HFF-Myc (cell line): ENCODE measurements around the gene RCAN2.

Experiments
- DNase-seq: peaks from one replicate; pipeline ENCODE4 v3.0.0-alpha.2; 2011; ENCODE audit warnings: low read depth; ENCODE audit errors: extremely low read depth
- H3K4me3 ChIP-seq: replicated peaks from 2 replicates; pipeline ENCODE4 v1.5.1; 2011; ENCODE audit warnings: low read depth, mild to moderate bottlenecking, control low read depth, low read length
- TF ChIP-seq, protein P1 (sequence below): IDR thresholded peaks from 2 replicates; pipeline ENCODE4 v1.5.1; 2012; ENCODE audit warnings: mild to moderate bottlenecking, low read depth, low read length, control low read depth; ENCODE audit errors: missing control alignments

RCAN2 gene

DNA sequence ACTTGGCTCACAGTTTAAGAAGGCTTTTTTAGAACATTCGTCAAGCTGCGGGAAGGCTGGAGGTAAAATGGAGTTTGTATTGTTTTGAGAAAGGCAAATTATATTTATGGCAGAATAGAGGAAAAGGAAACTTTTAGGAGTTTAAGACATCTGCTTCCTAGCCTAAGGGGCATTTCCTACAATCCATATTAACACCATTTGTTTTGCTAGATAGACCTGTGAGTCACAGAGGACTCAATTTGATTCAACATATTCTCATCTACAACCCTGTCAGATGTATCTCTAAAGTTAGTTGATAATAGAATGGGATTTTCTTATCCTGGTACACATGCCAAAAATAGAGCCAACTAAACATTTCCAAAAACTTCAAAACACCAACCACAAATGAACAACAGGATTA, 35.0 kb downstream of the RCAN2 start:
- TF ChIP-seq, protein P1, sequence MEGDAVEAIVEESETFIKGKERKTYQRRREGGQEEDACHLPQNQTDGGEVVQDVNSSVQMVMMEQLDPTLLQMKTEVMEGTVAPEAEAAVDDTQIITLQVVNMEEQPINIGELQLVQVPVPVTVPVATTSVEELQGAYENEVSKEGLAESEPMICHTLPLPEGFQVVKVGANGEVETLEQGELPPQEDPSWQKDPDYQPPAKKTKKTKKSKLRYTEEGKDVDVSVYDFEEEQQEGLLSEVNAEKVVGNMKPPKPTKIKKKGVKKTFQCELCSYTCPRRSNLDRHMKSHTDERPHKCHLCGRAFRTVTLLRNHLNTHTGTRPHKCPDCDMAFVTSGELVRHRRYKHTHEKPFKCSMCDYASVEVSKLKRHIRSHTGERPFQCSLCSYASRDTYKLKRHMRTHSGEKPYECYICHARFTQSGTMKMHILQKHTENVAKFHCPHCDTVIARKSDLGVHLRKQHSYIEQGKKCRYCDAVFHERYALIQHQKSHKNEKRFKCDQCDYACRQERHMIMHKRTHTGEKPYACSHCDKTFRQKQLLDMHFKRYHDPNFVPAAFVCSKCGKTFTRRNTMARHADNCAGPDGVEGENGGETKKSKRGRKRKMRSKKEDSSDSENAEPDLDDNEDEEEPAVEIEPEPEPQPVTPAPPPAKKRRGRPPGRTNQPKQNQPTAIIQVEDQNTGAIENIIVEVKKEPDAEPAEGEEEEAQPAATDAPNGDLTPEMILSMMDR, result no peak
- DNase-seq, result no peak

DNA sequence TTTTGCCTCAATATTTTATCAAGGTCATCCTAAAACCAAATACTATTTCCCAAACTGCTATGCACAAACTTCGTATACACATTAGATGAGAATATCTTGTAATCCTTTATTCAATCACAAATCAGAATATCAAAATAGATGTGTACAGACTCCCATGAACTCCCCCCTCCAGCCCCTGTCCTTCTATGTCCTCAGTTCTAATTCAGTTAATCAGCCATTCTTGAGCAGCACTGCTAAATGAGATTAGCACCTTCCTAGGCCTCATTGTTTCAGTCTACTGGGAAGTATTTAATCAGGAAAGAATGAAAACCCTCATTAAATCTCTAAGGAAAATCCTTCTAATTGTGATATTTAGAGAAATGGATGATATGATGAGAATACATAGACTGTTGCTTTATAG, 36.6 kb downstream of the RCAN2 start:
- no peak for DNase-seq
- TF ChIP-seq, protein P1, result no peak
- H3K4me3 ChIP-seq, result no peak overlapping the region

More for the DNA sequence above, 35.0 kb downstream of the RCAN2 start:
- no peak overlapping the region for H3K4me3 ChIP-seq

DNA sequence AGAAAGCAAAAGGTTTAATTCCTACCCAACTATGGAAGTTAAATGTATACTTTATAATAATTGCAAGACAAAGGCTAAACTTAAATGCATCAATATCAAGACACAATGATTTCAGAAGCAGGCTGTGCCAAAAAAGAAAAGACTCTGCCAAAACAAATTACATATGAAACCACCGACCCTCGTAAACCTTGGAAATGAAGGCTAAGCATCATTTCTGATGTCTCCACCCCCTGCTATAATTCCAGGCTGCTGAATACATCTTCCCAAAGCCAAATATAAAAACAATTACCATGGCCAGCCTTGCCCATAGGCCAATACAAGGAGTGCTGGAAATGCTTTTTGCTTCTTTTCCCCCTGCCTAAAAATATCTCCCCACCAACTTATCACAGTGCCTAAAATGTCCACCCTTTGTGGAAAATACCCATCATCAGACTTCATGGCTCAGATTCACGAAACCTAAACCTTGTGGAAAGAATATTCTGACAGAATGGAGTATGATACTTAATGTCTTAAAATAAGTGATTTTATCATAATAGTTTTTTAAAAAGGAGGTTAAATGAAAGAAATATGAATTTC, 37.4 kb downstream of the RCAN2 start:
- H3K4me3 ChIP-seq, result no peak overlapping the region
- no peak for DNase-seq
- TF ChIP-seq, protein P1, result no peak

DNA sequence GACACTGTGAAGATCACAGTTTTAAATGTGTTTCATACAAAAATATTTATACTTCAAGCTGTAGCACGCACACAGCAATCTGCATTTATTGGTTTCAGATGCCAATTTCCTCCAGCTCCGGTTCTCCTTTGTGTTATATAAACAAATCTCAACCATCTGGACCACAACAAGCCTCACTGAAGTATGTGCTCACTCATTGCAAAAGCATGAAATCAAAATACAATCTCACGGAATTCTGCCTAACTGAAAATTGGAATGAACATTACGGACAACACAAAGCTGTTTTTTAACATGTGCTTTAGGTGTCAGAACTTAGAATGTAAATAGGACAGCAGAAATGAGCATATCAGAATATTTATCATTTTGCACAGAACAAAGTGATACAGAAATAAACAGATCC, 38.0 kb downstream of the RCAN2 start:
- TF ChIP-seq, protein P1, result no peak
- DNase-seq, result peak; percentile 93
- H3K4me3 ChIP-seq, result no peak overlapping the region

DNA sequence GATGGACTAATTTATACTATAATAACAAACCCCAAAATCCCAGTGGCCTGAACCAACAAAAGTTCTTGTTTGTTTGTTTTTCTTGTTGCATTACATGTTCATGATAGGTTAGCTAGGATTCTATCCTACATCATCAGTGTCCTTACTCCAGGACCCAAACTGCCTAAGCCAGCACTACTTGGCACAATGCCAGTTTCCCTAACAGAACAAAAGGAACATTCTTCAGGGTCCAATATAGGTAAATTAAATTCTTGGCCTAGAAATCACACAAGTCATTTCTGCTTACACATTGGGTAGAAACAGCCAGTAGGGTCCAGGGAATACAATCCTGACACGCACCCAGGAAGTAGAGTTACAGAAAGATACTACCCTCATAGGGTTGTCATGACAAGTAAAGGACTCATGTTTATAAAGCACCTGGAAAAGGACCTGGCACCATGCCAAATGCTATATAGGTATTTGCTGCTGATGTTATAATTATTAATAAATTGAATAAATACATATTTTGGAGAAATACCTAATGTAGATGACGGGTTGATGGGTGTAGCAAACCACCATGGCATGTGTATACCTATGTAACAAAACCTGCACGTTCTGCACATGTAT, 38.8 kb downstream of the RCAN2 start:
- TF ChIP-seq, protein P1, result no peak
- H3K4me3 ChIP-seq, result no peak overlapping the region
- no peak for DNase-seq

DNA sequence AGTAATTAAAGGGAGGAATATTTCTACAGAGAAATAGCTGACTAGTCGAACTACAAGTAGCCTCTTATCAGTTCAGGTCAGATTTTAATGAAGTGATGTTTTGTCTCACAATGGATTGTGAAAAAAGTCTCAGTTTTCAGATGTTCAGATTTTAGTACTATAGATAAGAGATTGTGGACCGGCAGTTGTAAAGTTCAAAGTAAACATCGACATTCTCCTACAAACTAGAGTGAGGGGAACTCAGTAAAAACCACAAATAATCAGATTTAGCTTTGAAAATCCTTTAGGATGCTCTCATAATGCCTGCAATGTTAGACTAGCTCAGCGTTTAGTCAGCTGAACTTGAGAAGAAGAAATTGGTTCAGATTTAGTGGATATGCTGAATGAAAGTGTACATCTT, 39.9 kb downstream of the RCAN2 start:
- DNase-seq, result no peak
- TF ChIP-seq, protein P1, result no peak

More for the DNA sequence above, 39.9 kb downstream of the RCAN2 start:
- no peak overlapping the region for H3K4me3 ChIP-seq
